NB4 (cell line): ENCODE results near the gene TMEM120B.

Source experiments
- DNase-seq: peaks from one replicate; pipeline ENCODE4 v3.0.0; 2010; ENCODE audit warnings: low read depth
- H3K4me3 ChIP-seq: one replicate; pipeline ENCODE4 v1.5.1; 2011; ENCODE audit warnings: mild to moderate bottlenecking, low read depth, low read length, moderate library complexity
- MYC ChIP-seq: IDR thresholded peaks from 2 replicates; pipeline ENCODE4 v1.6.1; 2011; ENCODE audit warnings: low read depth, low read length
- POLR2A ChIP-seq: IDR thresholded peaks from 2 replicates; pipeline ENCODE4 v1.6.1; 2011; ENCODE audit warnings: mild to moderate bottlenecking; ENCODE audit not compliant: insufficient read length; ENCODE audit errors: extremely low read depth
- TF ChIP-seq, protein P1 (sequence below): IDR thresholded peaks from 2 replicates; pipeline ENCODE4 v1.6.1; 2011; ENCODE audit warnings: low read depth, low read length
- TF ChIP-seq, protein P2 (sequence below): IDR thresholded peaks from one replicate; pipeline ENCODE4 v1.5.1; 2012; ENCODE audit warnings: low read depth, low read length

The TMEM120B gene

DNA sequence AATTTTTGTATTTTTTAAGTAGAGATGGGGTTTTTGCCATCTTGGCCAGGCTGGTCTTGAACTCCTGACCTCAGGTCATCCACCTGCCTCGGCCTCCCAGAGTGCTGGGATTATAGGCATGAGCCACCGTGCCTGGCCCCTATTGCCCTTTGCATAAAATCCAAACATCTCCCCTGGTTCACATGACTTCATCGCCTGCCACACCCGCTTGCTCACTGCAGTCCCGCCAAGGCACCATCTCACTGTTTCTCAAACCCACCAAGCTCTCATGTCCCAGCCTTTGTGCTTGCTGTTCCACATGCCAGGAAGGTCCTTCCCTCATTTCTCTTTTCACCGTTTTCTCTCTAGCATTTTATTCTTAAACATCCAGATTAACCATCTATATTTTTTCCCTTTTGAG lies 71.2 kb downstream of the TMEM120B start:
- no peak for DNase-seq
- TF ChIP-seq, protein P1, sequence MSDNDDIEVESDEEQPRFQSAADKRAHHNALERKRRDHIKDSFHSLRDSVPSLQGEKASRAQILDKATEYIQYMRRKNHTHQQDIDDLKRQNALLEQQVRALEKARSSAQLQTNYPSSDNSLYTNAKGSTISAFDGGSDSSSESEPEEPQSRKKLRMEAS = no peak
- TF ChIP-seq POLR2A (no peak), MYC (no peak)
- TF ChIP-seq, protein P2, sequence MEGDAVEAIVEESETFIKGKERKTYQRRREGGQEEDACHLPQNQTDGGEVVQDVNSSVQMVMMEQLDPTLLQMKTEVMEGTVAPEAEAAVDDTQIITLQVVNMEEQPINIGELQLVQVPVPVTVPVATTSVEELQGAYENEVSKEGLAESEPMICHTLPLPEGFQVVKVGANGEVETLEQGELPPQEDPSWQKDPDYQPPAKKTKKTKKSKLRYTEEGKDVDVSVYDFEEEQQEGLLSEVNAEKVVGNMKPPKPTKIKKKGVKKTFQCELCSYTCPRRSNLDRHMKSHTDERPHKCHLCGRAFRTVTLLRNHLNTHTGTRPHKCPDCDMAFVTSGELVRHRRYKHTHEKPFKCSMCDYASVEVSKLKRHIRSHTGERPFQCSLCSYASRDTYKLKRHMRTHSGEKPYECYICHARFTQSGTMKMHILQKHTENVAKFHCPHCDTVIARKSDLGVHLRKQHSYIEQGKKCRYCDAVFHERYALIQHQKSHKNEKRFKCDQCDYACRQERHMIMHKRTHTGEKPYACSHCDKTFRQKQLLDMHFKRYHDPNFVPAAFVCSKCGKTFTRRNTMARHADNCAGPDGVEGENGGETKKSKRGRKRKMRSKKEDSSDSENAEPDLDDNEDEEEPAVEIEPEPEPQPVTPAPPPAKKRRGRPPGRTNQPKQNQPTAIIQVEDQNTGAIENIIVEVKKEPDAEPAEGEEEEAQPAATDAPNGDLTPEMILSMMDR = no peak
- no peak overlapping the region for H3K4me3 ChIP-seq

DNA sequence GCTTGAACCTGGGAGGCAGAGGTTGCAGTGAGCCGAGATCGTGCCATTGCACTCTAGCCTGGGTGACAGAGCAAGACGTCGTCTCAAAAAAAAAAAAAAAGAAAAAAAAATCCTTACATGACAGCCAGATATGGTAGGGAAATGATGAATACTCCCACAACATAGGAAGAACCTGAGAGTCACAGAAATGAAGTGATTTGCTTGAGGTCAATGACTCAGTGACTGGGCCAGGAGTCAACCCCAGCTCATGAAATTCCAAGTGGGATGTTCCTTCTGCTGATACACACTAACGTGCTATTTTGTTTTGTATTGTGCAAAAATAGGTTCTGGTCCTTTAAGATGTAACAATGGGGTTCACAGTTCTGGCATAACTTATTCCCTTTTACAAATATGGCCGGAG lies 71.9 kb downstream of the TMEM120B start:
- TF ChIP-seq MYC (no peak), POLR2A (no peak)
- TF ChIP-seq, protein P1 = no peak
- TF ChIP-seq, protein P2 = no peak
- no peak for DNase-seq
- no peak overlapping the region for H3K4me3 ChIP-seq

DNA sequence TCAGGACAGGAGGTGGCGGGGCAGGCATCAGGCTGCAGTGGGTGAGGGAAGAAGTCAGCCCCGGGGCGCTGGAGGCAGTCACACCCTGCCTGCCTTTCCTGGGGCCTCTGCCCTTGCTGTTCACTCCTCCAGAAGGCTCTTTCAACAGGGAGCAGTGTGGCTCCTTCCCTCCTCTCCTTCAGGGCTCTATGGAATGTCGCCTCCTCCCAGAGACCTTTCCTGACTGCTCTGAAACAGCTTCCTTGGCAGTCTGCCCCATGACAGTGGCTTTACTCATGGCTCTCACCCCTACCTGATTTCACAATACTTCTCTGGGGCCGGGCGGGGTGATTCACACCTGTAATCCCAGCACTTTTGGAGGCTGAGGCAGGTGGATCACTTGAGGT lies 73.9 kb downstream of the TMEM120B start:
- H3K4me3 ChIP-seq = no peak overlapping the region
- TF ChIP-seq, protein P1 = no peak
- TF ChIP-seq MYC (no peak), POLR2A (no peak)
- TF ChIP-seq, protein P2 = no peak
- DNase-seq = no peak

DNA sequence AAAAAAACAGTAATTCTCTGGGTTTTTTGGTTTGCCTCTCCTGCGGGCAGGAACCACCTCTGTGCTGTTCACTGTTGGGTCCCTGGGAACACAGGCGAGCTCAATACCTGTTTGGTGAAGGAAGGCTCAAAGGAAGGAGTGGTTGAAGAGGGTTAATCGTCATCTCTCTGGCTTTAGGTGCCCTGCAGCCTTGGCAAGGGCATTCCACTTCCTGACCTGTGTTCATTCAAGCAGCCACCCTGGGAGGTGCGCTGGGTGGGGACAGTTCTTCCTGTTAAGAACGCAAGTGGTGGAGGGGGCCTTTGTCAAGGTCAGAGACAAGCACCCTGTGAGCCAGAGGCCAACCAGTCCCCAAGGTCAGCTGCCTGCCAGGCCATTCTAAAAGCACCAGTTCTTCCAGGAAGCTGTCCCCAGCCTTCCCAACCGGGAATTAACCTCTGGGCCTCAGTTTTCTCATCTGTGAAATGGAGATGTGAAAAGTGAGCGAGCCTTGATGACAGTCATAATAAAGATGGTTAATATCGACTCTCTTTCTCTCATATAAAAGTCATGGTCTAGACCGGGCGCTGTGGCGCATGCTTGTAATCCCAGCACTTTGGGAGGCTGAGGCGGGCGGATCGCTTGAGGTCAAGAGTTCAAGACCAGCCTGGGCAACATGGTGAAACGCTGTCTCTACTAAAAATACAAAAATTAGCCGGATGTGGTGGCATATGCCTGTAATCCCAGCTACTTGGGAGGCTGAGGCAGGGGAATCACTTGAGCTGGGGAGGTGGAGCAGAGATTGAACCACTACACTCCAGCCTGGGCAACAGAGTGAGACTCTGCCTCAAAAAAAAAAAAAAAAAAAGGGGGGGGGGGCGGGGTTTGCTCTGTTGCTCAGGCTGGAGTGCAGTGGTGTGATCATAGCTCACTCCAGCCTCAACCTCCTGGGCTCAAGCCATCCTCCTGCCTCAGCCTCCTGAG lies 74.8 kb downstream of the TMEM120B start:
- TF ChIP-seq MYC = no peak
- TF ChIP-seq, protein P1 = no peak
- TF ChIP-seq, protein P2 = no peak
- TF ChIP-seq POLR2A = no peak
- DNase-seq = no peak
- no peak overlapping the region for H3K4me3 ChIP-seq

DNA sequence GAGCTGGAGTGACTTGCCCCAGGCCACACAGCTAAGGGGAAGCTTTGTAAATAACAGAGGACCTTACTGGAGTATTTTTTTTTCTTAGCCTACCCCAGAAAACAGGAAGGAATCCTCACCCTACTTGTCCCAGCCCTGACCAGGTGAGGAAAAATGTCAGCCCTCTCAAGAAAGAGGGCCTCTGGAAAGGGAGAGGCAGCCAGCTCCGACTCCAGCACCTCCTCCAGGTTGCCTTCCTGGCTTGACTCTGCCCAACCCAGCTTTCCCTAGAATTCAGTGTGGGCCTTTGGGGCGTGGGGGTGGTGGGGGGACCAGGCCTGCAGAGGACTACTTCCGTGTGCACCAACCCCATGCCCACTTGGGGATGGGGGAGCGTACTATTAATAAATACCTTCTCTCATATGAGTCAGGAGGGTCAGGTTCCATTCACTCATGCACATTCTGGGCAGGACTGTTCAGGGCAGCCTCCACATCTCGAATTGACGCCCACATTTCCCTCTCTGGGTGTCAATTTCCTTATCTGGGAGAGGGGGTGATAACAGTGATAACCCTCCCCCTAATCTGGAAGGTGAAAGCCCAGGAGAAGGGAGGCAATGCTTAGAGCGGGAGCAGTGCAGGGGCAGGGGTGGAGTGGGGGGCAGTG lies 75.7 kb downstream of the TMEM120B start:
- DNase-seq = no peak

More for the DNA sequence above, 75.7 kb downstream of the TMEM120B start:
- H3K4me3 ChIP-seq = no peak overlapping the region
- TF ChIP-seq POLR2A = no peak
- TF ChIP-seq, protein P2 = no peak
- TF ChIP-seq, protein P1 = no peak
